HEK293T (cell line): Measurements from ENCODE around the gene UGT1A5.
"Not testable (repeated sequence)": the region's sequence is repeated elsewhere in the genome, so short reads cannot be mapped to it uniquely, and the experiment has no call there.

Experiments used
- ARNT ChIP-seq: fragments of 450-650 bp; IDR thresholded peaks from 2 replicates; pipeline ENCODE4 v1.6.1; 2017; ENCODE audit warnings: mild to moderate bottlenecking
- BHLHE40 ChIP-seq: fragments of 450-650 bp; IDR thresholded peaks from 2 replicates; pipeline ENCODE4 v1.6.1; 2016; ENCODE audit warnings: mild to moderate bottlenecking, moderate library complexity, borderline replicate concordance
- ELF4 ChIP-seq: fragments of 450-650 bp; IDR thresholded peaks from 2 replicates; pipeline ENCODE4 v1.6.1; 2017; ENCODE audit warnings: antibody characterized with exemption
- FOXA1 ChIP-seq: fragments of 450-650 bp; IDR thresholded peaks from 2 replicates; pipeline ENCODE4 v1.6.1; 2016; ENCODE audit warnings: mild to moderate bottlenecking
- FOXK2 ChIP-seq: fragments of 450-650 bp; IDR thresholded peaks from 2 replicates; pipeline ENCODE4 v1.6.1; 2016; ENCODE audit warnings: mild to moderate bottlenecking
- FOXM1 ChIP-seq: fragments of 450-650 bp; IDR thresholded peaks from 2 replicates; pipeline ENCODE4 v1.6.1; 2017; ENCODE audit warnings: mild to moderate bottlenecking, borderline replicate concordance
- L3MBTL2 ChIP-seq: fragments of 450-650 bp; conservative IDR thresholded peaks from 2 replicates; pipeline ENCODE4 v1.6.1; 2016; ENCODE audit warnings: mild to moderate bottlenecking
- SP1 ChIP-seq: fragments of 450-650 bp; IDR thresholded peaks from 2 replicates; pipeline ENCODE4 v1.6.1; 2017
- SUZ12 ChIP-seq: fragments of 450-650 bp; IDR thresholded peaks from 2 replicates; pipeline ENCODE4 v1.6.1; 2016; ENCODE audit warnings: mild to moderate bottlenecking
- TARDBP ChIP-seq: fragments of 450-650 bp; IDR thresholded peaks from 2 replicates; pipeline ENCODE4 v1.6.1; 2016
- TF ChIP-seq, protein P1 (sequence below): fragments of 450-650 bp; IDR thresholded peaks from 2 replicates; pipeline ENCODE4 v1.6.1; 2016

DNA sequence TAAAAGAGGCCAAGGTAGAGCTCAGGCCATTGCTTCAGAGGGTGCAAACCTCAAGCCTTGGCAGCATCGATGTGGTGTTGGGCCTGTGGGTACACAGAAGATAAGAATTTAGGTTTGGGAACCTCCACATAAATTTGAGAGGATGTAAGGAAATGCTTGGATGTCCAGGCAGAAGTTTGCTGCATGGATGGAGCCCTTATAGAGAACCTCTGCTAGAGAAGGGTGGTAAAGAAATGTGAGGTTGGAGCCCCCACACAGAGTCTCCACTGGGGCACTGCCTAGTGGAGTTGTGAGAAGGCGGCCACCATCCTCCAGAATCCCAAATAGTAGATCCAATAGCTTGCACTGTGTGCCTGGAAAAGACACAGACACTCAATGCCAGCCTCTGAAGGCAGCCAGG is 38.0 kb downstream of the UGT1A5 start:
- TF ChIP-seq ARNT, FOXA1, SUZ12, FOXK2, SP1, FOXM1, ELF4, TARDBP, L3MBTL2, BHLHE40: not testable (repeated sequence)
- TF ChIP-seq, protein P1, sequence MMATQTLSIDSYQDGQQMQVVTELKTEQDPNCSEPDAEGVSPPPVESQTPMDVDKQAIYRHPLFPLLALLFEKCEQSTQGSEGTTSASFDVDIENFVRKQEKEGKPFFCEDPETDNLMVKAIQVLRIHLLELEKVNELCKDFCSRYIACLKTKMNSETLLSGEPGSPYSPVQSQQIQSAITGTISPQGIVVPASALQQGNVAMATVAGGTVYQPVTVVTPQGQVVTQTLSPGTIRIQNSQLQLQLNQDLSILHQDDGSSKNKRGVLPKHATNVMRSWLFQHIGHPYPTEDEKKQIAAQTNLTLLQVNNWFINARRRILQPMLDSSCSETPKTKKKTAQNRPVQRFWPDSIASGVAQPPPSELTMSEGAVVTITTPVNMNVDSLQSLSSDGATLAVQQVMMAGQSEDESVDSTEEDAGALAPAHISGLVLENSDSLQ: not testable (repeated sequence)
